Left ventricle myocardium inferior (tissue), 1 donor: ENCODE results near the gene FAT1. TPM values are rescaled to one million over a fixed set of nuclear protein-coding genes. Genes with fewer than 3 reads are reported as not detected.

Experiments used
- DNase-seq: peaks from one replicate; pipeline ENCODE4 v3.0.0-alpha.2; 2020
- H3K27ac ChIP-seq: fragments of 200-600 bp; replicated peaks from 2 replicates; pipeline ENCODE4 v1.8.0; 2021
- H3K27me3 ChIP-seq: fragments of 200-600 bp; 2 replicates; pipeline ENCODE4 v1.8.0; 2021; ENCODE audit warnings: low read depth
- H3K36me3 ChIP-seq: fragments of 200-600 bp; 2 replicates; pipeline ENCODE4 v1.8.0; 2021
- H3K4me1 ChIP-seq: fragments of 200-600 bp; 2 replicates; pipeline ENCODE4 v1.8.0; 2021
- H3K4me3 ChIP-seq: fragments of 200-600 bp; 2 replicates; pipeline ENCODE4 v1.8.0; 2021; ENCODE audit warnings: mild to moderate bottlenecking, moderate library complexity
- H3K9me3 ChIP-seq: fragments of 200-600 bp; replicated peaks from 2 replicates; pipeline ENCODE4 v1.8.0; 2021
- CTCF ChIP-seq: fragments of 200-600 bp; IDR thresholded peaks from 2 replicates; pipeline ENCODE4 v1.8.0; 2021; ENCODE audit warnings: antibody characterized with exemption, mild to moderate bottlenecking, borderline replicate concordance
- intact Hi-C: fragments of 100-400 bp; cut with micrococcal nuclease; formaldehyde crosslinking; loops from one replicate; pipeline ENCODE4 v1.11.0; 2022
- long read RNA-seq: library from polyadenylated mRNA; unstranded; transcript quantifications from one replicate; pipeline ENCODE4 v2.0.0, GENCODE V29; 2021
- total RNA-seq: library from RNA; stranded (reverse); fragmentation: NEBNext Ultra II Directional; extraction: Animal tissue kit (Norgen Biotek cat#: 25700); gene quantifications from one replicate; pipeline ENCODE4 v1.2.1, GENCODE V29; 2021
- donor health status: DM: no; HTN: yes; CAD: no; lungs with severe emphysema.

FAT1 gene, protein sequence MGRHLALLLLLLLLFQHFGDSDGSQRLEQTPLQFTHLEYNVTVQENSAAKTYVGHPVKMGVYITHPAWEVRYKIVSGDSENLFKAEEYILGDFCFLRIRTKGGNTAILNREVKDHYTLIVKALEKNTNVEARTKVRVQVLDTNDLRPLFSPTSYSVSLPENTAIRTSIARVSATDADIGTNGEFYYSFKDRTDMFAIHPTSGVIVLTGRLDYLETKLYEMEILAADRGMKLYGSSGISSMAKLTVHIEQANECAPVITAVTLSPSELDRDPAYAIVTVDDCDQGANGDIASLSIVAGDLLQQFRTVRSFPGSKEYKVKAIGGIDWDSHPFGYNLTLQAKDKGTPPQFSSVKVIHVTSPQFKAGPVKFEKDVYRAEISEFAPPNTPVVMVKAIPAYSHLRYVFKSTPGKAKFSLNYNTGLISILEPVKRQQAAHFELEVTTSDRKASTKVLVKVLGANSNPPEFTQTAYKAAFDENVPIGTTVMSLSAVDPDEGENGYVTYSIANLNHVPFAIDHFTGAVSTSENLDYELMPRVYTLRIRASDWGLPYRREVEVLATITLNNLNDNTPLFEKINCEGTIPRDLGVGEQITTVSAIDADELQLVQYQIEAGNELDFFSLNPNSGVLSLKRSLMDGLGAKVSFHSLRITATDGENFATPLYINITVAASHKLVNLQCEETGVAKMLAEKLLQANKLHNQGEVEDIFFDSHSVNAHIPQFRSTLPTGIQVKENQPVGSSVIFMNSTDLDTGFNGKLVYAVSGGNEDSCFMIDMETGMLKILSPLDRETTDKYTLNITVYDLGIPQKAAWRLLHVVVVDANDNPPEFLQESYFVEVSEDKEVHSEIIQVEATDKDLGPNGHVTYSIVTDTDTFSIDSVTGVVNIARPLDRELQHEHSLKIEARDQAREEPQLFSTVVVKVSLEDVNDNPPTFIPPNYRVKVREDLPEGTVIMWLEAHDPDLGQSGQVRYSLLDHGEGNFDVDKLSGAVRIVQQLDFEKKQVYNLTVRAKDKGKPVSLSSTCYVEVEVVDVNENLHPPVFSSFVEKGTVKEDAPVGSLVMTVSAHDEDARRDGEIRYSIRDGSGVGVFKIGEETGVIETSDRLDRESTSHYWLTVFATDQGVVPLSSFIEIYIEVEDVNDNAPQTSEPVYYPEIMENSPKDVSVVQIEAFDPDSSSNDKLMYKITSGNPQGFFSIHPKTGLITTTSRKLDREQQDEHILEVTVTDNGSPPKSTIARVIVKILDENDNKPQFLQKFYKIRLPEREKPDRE (N-terminal part only)
- 59.1 TPM for total RNA-seq
- long read RNA-seq, partial matches to known transcripts = 0 of 6 reads
- long read RNA-seq, other reads (novel, unspliced or antisense) = 5 of 6 reads

- peak; percentile 73 for DNase-seq
- Histone ChIP-seq H3K27me3 (peaks cover 58% of the 10 kb centered on the region), H3K4me3 (peak within 1 kb of the TSS; percentile 92), H3K4me1 (peaks cover 54% of the 10 kb centered on the region), H3K36me3 (no peaks in the 10 kb centered on the region), H3K9me3 (peaks cover 23% of the 10 kb centered on the region), H3K27ac (peak within 1 kb of the TSS; percentile 93)
- intact Hi-C loops = no loop called here
- no peak for TF ChIP-seq CTCF
Measured at GRCh38 chr4:186723292-186724057, at the start of gene FAT1. FAT1 (minus strand) TSS chr4:186723856; CDS start chr4:186709827, 14,029 bp downstream.

- Histone ChIP-seq H3K27ac (no peak overlapping the region), H3K9me3 (no peaks in the 10 kb centered on the region), H3K4me3 (no peak overlapping the region), H3K4me1 (no peaks in the 10 kb centered on the region), H3K27me3 (peaks cover 5% of the 10 kb centered on the region), H3K36me3 (no peaks in the 10 kb centered on the region)
- intact Hi-C loops = no loop called here
- TF ChIP-seq CTCF = no peak
- DNase-seq = no peak
Measured at GRCh38 chr4:186772936-186773487, 49.4 kb upstream of the FAT1 start.

DNA sequence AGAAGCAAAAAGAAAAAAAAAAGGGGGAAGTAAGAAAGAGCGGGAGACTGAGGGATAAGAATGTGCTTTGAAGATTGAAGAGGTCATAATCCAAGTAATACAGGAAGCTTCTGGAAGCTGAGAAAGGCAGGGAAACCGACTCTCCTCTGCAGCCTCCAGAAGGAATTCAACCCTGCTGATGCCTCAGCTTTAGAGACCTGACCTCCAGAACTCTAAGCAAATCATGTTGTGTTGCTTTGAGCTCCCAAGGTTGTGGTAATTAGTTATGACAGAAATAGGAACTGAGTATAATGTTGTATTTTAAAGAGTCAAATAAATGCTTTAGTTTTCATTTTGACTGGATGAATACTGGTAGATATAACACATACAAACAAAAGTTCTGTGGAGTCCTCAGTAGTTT, 48.0 kb upstream of the FAT1 start:
- TF ChIP-seq CTCF = no peak

GRCh38 chr4:186770481-186771175, 47.0 kb upstream of the FAT1 start:
- no peaks in the 10 kb centered on the region for H3K9me3 ChIP-seq
- no peaks in the 10 kb centered on the region for H3K36me3 ChIP-seq
- H3K4me3 ChIP-seq = no peak overlapping the region
- no peak overlapping the region for H3K27ac ChIP-seq
- intact Hi-C loops = no loop called here
- H3K27me3 ChIP-seq = peaks cover 5% of the 10 kb centered on the region
- TF ChIP-seq CTCF = no peak
- no peaks in the 10 kb centered on the region for H3K4me1 ChIP-seq
- DNase-seq = no peak

More for the DNA sequence above, 48.0 kb upstream of the FAT1 start:
- no peaks in the 10 kb centered on the region for H3K4me1 ChIP-seq
- H3K27me3 ChIP-seq = peaks cover 5% of the 10 kb centered on the region
- no peak for DNase-seq
- H3K27ac ChIP-seq = no peak overlapping the region
- no peaks in the 10 kb centered on the region for H3K9me3 ChIP-seq
- intact Hi-C loops = no loop called here
- no peaks in the 10 kb centered on the region for H3K36me3 ChIP-seq
- H3K4me3 ChIP-seq = no peak overlapping the region
